Astrocyte (in vitro differentiated cells and primary cell): ENCODE measurements around the gene GABBR2.

ENCODE experiments used
- EZH2 ChIP-seq: IDR thresholded peaks from 2 replicates; pipeline ENCODE4 v1.6.1; 2012; ENCODE audit warnings: mild to moderate bottlenecking, low read length, inconsistent platforms; ENCODE audit not compliant: insufficient read depth
- TF ChIP-seq, protein P1 (sequence below): IDR thresholded peaks from 2 replicates; pipeline ENCODE4 v1.5.1; 2011; ENCODE audit warnings: low read depth, mild to moderate bottlenecking, inconsistent platforms, low read length, moderate library complexity; ENCODE audit not compliant: insufficient read depth

DNA sequence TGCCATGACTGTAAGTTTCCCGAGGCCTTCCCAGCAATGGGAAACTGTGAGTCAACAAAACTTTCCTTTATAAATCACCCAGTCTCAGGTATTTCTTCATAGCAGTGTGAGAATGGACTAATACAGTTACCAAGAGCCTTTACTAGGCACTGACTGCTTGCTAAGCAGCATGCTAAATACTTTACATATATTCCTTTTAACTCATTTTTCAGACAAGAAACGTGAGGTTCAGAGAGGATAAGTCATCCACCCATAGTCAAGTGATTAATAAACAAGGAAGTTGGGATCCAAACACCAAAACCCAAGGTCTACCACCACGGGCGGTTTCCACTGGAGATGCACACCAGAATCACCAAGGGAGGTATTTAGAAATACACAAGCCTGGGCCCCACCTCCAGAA is 50.8 kb downstream of the GABBR2 start:
- TF ChIP-seq, protein P1, sequence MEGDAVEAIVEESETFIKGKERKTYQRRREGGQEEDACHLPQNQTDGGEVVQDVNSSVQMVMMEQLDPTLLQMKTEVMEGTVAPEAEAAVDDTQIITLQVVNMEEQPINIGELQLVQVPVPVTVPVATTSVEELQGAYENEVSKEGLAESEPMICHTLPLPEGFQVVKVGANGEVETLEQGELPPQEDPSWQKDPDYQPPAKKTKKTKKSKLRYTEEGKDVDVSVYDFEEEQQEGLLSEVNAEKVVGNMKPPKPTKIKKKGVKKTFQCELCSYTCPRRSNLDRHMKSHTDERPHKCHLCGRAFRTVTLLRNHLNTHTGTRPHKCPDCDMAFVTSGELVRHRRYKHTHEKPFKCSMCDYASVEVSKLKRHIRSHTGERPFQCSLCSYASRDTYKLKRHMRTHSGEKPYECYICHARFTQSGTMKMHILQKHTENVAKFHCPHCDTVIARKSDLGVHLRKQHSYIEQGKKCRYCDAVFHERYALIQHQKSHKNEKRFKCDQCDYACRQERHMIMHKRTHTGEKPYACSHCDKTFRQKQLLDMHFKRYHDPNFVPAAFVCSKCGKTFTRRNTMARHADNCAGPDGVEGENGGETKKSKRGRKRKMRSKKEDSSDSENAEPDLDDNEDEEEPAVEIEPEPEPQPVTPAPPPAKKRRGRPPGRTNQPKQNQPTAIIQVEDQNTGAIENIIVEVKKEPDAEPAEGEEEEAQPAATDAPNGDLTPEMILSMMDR: no peak
- no peak for TF ChIP-seq EZH2
